Renal pelvis (tissue), 3 donors: ENCODE results near the gene SCAMP4. TPM values are rescaled to one million over a fixed set of nuclear protein-coding genes. Genes with fewer than 3 reads are reported as not detected.

ENCODE experiments used
- polyA plus RNA-seq, 3 donors: library from polyadenylated mRNA; unstranded; fragments of 120-200 nt; gene quantifications; one replicate each; pipeline ENCODE4 v1.2.1, GENCODE V29; 2013; ENCODE audit not compliant: insufficient read length in 3 of 3

SCAMP4 gene
- polyA plus RNA-seq, 3 donors = 77.5 to 101 (median 96.6) TPM

Other genes starting within 250 kb of the SCAMP4 start
- gene ONECUT3, start 151.9 kb upstream of the SCAMP4 start, polyA plus RNA-seq = under 1 TPM; 0.03 to 0.05 (median 0.04) TPM
- gene ATP8B3, start 93.1 kb upstream of the SCAMP4 start, polyA plus RNA-seq = 1 to 10 TPM in 1 of 3 donors, under 1 TPM in 2; 0.58 to 1.0 (median 0.83) TPM
- gene REXO1, start 56.9 kb upstream of the SCAMP4 start, polyA plus RNA-seq = 10 to 100 TPM; 29.2 to 35.8 (median 30.0) TPM
- gene KLF16, start 41.8 kb upstream of the SCAMP4 start, polyA plus RNA-seq = 10 to 100 TPM in 2 of 3 donors, 1 to 10 TPM in 1; 7.8 to 11.7 (median 11.3) TPM
- gene ABHD17A, start 19.9 kb upstream of the SCAMP4 start, polyA plus RNA-seq = 10 to 100 TPM; 42.6 to 71.8 (median 58.8) TPM
- gene ADAT3, start within 50 bp of the SCAMP4 start, polyA plus RNA-seq = 1 to 10 TPM; 3.7 to 5.5 (median 4.6) TPM
- 10 to 100 TPM; 55.7 to 72.6 (median 70.7) TPM for gene CSNK1G2, start 35.8 kb downstream of the SCAMP4 start, polyA plus RNA-seq
- gene BTBD2, start 110.3 kb downstream of the SCAMP4 start, polyA plus RNA-seq = 100 to 1,000 TPM; 114 to 138 (median 114) TPM
- gene MKNK2, start 145.8 kb downstream of the SCAMP4 start, polyA plus RNA-seq = 10 to 100 TPM; 74.4 to 82.8 (median 81.0) TPM
- 10 to 100 TPM; 25.1 to 29.1 (median 26.6) TPM for gene MOB3A, start 190.9 kb downstream of the SCAMP4 start, polyA plus RNA-seq
- 1 to 10 TPM; 6.4 to 8.9 (median 7.5) TPM for gene IZUMO4, start 191.5 kb downstream of the SCAMP4 start, polyA plus RNA-seq
- 100 to 1,000 TPM; 116 to 131 (median 130) TPM for gene AP3D1, start 246.2 kb downstream of the SCAMP4 start, polyA plus RNA-seq